Right atrium auricular region (tissue), 2 donors: Measurements from ENCODE around the gene CDCA8. TPM values are rescaled to one million over a fixed set of nuclear protein-coding genes. Genes with fewer than 3 reads are reported as not detected.

Experiments used
- DNase-seq: peaks from one replicate; pipeline ENCODE4 v3.0.0-alpha.2; 2019; ENCODE audit warnings: low spot score
- H3K27ac ChIP-seq, 2 donors: fragments of 200-600 bp; sonication (generic); 1 replicate in 1 of 2; 2 replicates in 1 of 2; pipeline ENCODE4 v1.5.1; 2016 to 2019
- H3K27me3 ChIP-seq, 2 donors: fragments of 200-600 bp; sonication (generic); one replicate each; pipeline versions ENCODE4 v1.5.1 to v1.6.0; 2017 to 2019
- H3K36me3 ChIP-seq: fragments of 200-600 bp; sonication (generic); one replicate; pipeline ENCODE4 v1.5.1; 2016
- H3K4me1 ChIP-seq, 2 donors: fragments of 200-600 bp; sonication (generic); one replicate each; pipeline versions ENCODE4 v1.5.1 to v1.6.0; 2017 to 2019
- H3K4me3 ChIP-seq, 2 donors: fragments of 200-600 bp; sonication (generic); 1 replicate in 1 of 2; 2 replicates in 1 of 2; pipeline ENCODE4 v1.5.1; 2017 to 2019; ENCODE audit warnings: mild to moderate bottlenecking in 1 of 2, moderate library complexity in 1 of 2
- H3K9me3 ChIP-seq, 2 donors: fragments of 200-600 bp; sonication (generic); one replicate each; pipeline ENCODE4 v1.5.1; 2019
- CTCF ChIP-seq, 2 donors: fragments of 200-600 bp; sonication (generic); IDR thresholded peaks; one replicate each; pipeline ENCODE4 v1.5.1; 2019; ENCODE audit warnings: antibody characterized with exemption in 2 of 2
- total RNA-seq, 2 donors: library from RNA; depleted of rRNA; stranded (reverse); fragments of >200 nt; gene quantifications; one replicate each; pipeline ENCODE4 v1.1.0, GENCODE V29; 2016

The CDCA8 gene
- total RNA-seq, 2 donors from 2014 or later = 0.48 to 0.55 TPM

GRCh38 chr1:37755290-37755689 is 63.0 kb downstream of the CDCA8 start:
- H3K4me1 ChIP-seq = no peaks in the 10 kb centered on the region
- TF ChIP-seq CTCF (IDR thresholded peaks at IDR 0.05) = no peak
- no peak overlapping the region for H3K4me3 ChIP-seq
- H3K9me3 ChIP-seq = no peaks in the 10 kb centered on the region
- DNase-seq = no peak
- H3K27ac ChIP-seq = no peak overlapping the region
- H3K27me3 ChIP-seq = peaks cover 0 to 5% of the 10 kb centered on the region in 2 donors
- no peaks in the 10 kb centered on the region for H3K36me3 ChIP-seq

- Histone ChIP-seq H3K9me3 (no peaks in the 10 kb centered on the region), H3K27me3 (peaks cover 0 to 5% of the 10 kb centered on the region in 2 donors), H3K4me1 (no peaks in the 10 kb centered on the region), H3K27ac (no peak overlapping the region), H3K36me3 (no peaks in the 10 kb centered on the region), H3K4me3 (no peak overlapping the region)
- no peak for TF ChIP-seq CTCF (IDR thresholded peaks at IDR 0.05)
- DNase-seq = no peak
Observed at GRCh38 chr1:37755951-37756560, 63.7 kb downstream of the CDCA8 start.

Other genes starting within 250 kb of the CDCA8 start
- 10 to 100 TPM in 1 of 2 donors, 1 to 10 TPM in 1; 9.4 to 13.5 TPM for gene ZC3H12A, start 217.9 kb upstream of the CDCA8 start, total RNA-seq
- 10 to 100 TPM; 50.4 to 61.0 TPM for gene MEAF6, start 177.8 kb upstream of the CDCA8 start, total RNA-seq
- gene SNIP1, start 138.2 kb upstream of the CDCA8 start, total RNA-seq = 10 to 100 TPM in 1 of 2 donors, 1 to 10 TPM in 1; 4.4 to 12.0 TPM
- gene DNALI1, start 135.6 kb upstream of the CDCA8 start, total RNA-seq = 1 to 10 TPM; 3.9 to 6.1 TPM
- gene GNL2, start 96.6 kb upstream of the CDCA8 start, total RNA-seq = 10 to 100 TPM; 15.4 to 22.2 TPM
- gene RSPO1, start 57.6 kb upstream of the CDCA8 start, total RNA-seq = 1 to 10 TPM; 6.3 to 9.1 TPM
- under 1 TPM in 1 of 2 donors, not detected in 1; 0.22 TPM for gene EPHA10, start 72.6 kb downstream of the CDCA8 start, total RNA-seq
- 1 to 10 TPM in 1 of 2 donors, under 1 TPM in 1; 0.67 to 1.0 TPM for gene MANEAL, start 101.3 kb downstream of the CDCA8 start, total RNA-seq
- gene C1orf122, start 115.3 kb downstream of the CDCA8 start, total RNA-seq = 10 to 100 TPM; 71.5 to 89.3 TPM
- gene YRDC, start 115.7 kb downstream of the CDCA8 start, total RNA-seq = 1 to 10 TPM; 6.1 to 8.6 TPM
- gene MTF1, start 167.1 kb downstream of the CDCA8 start, total RNA-seq = 1 to 10 TPM; 2.3 to 4.8 TPM